Measurements from ENCODE around the gene ADRM1. TPM values are rescaled to one million over a fixed set of nuclear protein-coding genes. Genes with fewer than 3 reads are reported as not detected.

ADRM1 gene
- total RNA-seq, 1 donor from 2014 or later = 63.9 TPM

- Histone ChIP-seq H3K9me3 (no peaks in the 10 kb centered on the region), H3K4me3 (peak overlapping the region; percentile 38), H3K4me1 (peaks cover 86% of the 10 kb centered on the region), H3K27ac (peak overlapping the region; percentile 90), H3K36me3 (peaks cover 16% of the 10 kb centered on the region), H3K27me3 (ENCODE audit: low read depth) (no peaks in the 10 kb centered on the region)
- intact Hi-C loops (cut with DNase I) = no loop called here
- ATAC-seq (no peak), DNase-seq (no peak)
- no peak for TF ChIP-seq CTCF (IDR thresholded peaks at IDR 0.05)
Observed at GRCh38 chr20:62357681-62358080, 54.9 kb downstream of the ADRM1 start.

Small RNA genes within 50 kb of the gene (microRNA-seq; reads per million reads assigned to microRNA genes)
- 2.5 reads per million for gene MIR4758 (ENCODE audit: borderline number of aligned reads)

Other genes with a start within 250 kb of the ADRM1 start
- 17.6 TPM for gene TAF4, start 237.1 kb upstream of the ADRM1 start, total RNA-seq
- gene LSM14B, start 180.5 kb upstream of the ADRM1 start, total RNA-seq = 36.8 TPM
- 223 TPM for gene PSMA7, start 159.6 kb upstream of the ADRM1 start, total RNA-seq
- 17.8 TPM for gene SS18L1, start 159.2 kb upstream of the ADRM1 start, total RNA-seq
- 27.1 TPM for gene MTG2, start 120.0 kb upstream of the ADRM1 start, total RNA-seq
- gene HRH3, start 82.7 kb upstream of the ADRM1 start, total RNA-seq = not detected
- gene OSBPL2, start 64.5 kb upstream of the ADRM1 start, total RNA-seq = 56.0 TPM
- 282 TPM for gene LAMA5, start 64.3 kb downstream of the ADRM1 start, total RNA-seq
- 1,104 TPM for gene RPS21, start 84.1 kb downstream of the ADRM1 start, total RNA-seq
- 4.5 TPM for gene CABLES2, start 104.3 kb downstream of the ADRM1 start, total RNA-seq
- gene RBBP8NL, start 124.5 kb downstream of the ADRM1 start, total RNA-seq = 2.0 TPM
- 1.8 TPM for gene GATA5, start 173.0 kb downstream of the ADRM1 start, total RNA-seq